Cardiac muscle cell (in vitro differentiated cells and primary cell): ENCODE data around the gene KLHDC4. TPM values are rescaled to one million over a fixed set of nuclear protein-coding genes. Genes with fewer than 3 reads are reported as not detected.
"Not testable (repeated sequence)": the region's sequence is repeated elsewhere in the genome, so short reads cannot be mapped to it uniquely, and the experiment has no call there.

ENCODE experiments used
- DNase-seq, 2 donors: peaks; one replicate each; pipeline versions ENCODE4 v3.0.0 to v3.0.0-alpha.2; 2010 to 2017; ENCODE audit warnings: low read depth in 1 of 2, low spot score in 1 of 2
- H3K27ac ChIP-seq: fragments of 200-600 bp; sonication (generic); 2 replicates; pipeline ENCODE4 v1.5.1; 2016
- H3K27me3 ChIP-seq: fragments of 200-600 bp; sonication (generic); 2 replicates; pipeline ENCODE4 v1.6.0; 2016; ENCODE audit warnings: control low read depth
- H3K36me3 ChIP-seq: fragments of 200-600 bp; sonication (generic); 2 replicates; pipeline ENCODE4 v1.5.1; 2016; ENCODE audit warnings: control low read depth
- H3K4me1 ChIP-seq: fragments of 200-600 bp; sonication (generic); 2 replicates; pipeline ENCODE4 v1.8.1; 2017; ENCODE audit warnings: low read depth, mild to moderate bottlenecking, mixed run types
- H3K4me3 ChIP-seq: fragments of 200-600 bp; sonication (generic); 2 replicates; pipeline ENCODE4 v1.5.1; 2016; ENCODE audit warnings: mild to moderate bottlenecking
- H3K9me3 ChIP-seq: fragments of 200-600 bp; sonication (generic); 2 replicates; pipeline ENCODE4 v1.5.1; 2017; ENCODE audit warnings: low read depth, mild to moderate bottlenecking, control low read depth
- polyA plus RNA-seq: library from polyadenylated mRNA; unstranded; fragments of >200 nt; fragmentation: Nextera tagmentation; extraction: Ambion mirVana; gene quantifications from 2 replicates; pipeline ENCODE4 v1.2.1, GENCODE V29; 2016
- total RNA-seq: library from RNA; depleted of rRNA; stranded (reverse); fragments of >200 nt; gene quantifications from 2 replicates; pipeline ENCODE4 v1.2.3, GENCODE V29; 2016
- TF ChIP-seq, protein P1 (sequence below): IDR thresholded peaks from 2 replicates; pipeline ENCODE4 v1.5.1; 2012; ENCODE audit warnings: low read depth, mild to moderate bottlenecking, low read length

The KLHDC4 gene
- total and polyA plus RNA-seq, 2 experiments from 2014 or later: 13.7 to 18.0 TPM

DNA sequence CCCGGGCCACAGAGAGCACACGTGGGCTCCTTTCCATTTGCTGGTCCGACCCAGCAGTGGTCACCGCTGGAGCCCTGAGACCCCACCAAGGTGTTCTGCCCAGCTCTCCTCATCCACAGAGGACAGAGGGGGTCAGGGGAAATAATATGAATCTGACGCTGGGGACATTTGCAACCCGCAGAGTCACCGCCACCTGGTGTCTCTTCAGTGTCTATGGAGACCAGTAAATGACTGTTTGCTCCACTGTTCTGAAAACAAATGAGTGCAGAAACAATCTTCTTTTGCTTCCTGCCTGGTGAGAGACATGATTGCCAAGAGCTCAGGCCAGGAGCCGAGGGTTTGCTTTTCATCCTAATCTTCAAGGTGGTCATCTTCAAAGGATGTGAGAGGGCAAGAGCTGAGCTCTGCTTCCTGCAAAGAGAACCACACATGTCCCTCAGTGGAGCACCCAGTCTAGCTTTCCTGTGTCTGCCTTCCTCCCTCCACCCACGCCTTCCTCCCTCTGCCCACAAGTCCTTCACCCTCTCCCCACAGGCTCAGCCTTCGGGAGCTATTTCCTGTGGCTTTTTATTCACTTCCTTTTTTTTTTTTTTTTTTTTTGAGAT is 14.7 kb upstream of the KLHDC4 start:
- Histone ChIP-seq H3K4me3 (no peak overlapping the region), H3K9me3 (no peaks in the 10 kb centered on the region), H3K4me1 (no peaks in the 10 kb centered on the region), H3K27me3 (no peaks in the 10 kb centered on the region), H3K27ac (no peak overlapping the region), H3K36me3 (no peaks in the 10 kb centered on the region)
- TF ChIP-seq, protein P1, sequence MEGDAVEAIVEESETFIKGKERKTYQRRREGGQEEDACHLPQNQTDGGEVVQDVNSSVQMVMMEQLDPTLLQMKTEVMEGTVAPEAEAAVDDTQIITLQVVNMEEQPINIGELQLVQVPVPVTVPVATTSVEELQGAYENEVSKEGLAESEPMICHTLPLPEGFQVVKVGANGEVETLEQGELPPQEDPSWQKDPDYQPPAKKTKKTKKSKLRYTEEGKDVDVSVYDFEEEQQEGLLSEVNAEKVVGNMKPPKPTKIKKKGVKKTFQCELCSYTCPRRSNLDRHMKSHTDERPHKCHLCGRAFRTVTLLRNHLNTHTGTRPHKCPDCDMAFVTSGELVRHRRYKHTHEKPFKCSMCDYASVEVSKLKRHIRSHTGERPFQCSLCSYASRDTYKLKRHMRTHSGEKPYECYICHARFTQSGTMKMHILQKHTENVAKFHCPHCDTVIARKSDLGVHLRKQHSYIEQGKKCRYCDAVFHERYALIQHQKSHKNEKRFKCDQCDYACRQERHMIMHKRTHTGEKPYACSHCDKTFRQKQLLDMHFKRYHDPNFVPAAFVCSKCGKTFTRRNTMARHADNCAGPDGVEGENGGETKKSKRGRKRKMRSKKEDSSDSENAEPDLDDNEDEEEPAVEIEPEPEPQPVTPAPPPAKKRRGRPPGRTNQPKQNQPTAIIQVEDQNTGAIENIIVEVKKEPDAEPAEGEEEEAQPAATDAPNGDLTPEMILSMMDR: no peak
- DNase-seq: peak in 1 of 2 donors; percentile 84

DNA sequence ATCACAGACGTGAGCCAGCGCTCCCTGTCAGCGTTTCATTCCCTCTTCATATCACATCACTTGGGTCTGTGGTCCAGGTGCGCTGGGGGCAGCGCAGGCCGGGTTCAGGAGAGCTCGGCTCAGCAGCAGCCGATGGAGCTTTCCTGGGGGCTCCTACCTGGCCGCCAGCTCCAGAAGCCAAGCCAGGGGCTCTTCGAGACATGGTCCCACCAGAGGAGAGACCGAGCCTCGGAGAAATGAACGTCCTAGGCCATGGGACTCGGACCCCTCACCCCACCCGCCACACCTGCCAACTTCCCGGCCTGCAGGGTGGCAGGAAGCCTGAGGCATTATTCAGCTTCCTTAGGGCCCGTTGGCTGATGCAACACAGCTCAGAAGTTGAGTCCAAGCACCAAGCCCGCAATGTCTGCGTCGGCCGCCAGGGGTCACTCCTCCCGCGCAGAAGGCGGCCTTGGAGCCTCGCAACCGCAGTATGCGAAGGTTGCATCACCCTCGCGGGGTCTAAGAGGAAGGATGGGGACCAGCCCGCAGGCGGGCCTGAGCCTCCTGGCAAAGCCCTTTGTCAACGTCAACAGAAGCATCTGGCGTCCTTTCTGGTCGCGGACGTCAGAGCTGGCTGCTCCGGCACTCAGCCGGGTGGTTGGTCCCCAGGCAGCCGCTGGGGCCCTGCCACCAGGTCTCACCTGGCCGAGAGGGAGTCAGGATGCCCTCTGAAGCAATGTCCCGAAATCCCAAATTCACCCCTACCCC is 13.2 kb upstream of the KLHDC4 start:
- Histone ChIP-seq H3K9me3 (no peaks in the 10 kb centered on the region), H3K36me3 (no peaks in the 10 kb centered on the region), H3K27ac (no peak overlapping the region), H3K27me3 (no peaks in the 10 kb centered on the region), H3K4me3 (no peak overlapping the region), H3K4me1 (no peaks in the 10 kb centered on the region)
- peak; percentile 87 to 98 for DNase-seq
- TF ChIP-seq, protein P1: peak; percentile 77

DNA sequence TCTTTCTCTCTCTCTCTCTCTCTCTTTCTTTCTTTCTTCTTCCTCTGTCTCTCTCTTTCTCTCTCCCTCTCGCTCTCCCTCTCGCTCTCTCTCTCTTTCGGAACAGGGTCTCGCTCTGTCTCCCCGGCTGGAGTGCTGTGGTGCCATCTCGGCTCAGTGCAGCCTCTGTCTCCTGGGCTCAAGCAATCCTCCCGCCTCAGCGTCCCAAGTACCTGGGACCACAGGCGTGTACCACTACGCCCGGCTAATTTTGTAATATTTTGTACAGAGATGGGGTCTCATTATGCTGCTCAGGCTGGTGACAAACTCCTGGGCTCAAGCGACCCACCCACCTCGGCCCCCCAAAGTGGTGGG is 12.7 kb upstream of the KLHDC4 start:
- TF ChIP-seq, protein P1: no peak
- H3K9me3 ChIP-seq: no peaks in the 10 kb centered on the region
- no peak overlapping the region for H3K4me3 ChIP-seq
- H3K4me1 ChIP-seq: no peaks in the 10 kb centered on the region
- no peaks in the 10 kb centered on the region for H3K27me3 ChIP-seq
- no peak for DNase-seq
- no peaks in the 10 kb centered on the region for H3K36me3 ChIP-seq
- no peak overlapping the region for H3K27ac ChIP-seq

DNA sequence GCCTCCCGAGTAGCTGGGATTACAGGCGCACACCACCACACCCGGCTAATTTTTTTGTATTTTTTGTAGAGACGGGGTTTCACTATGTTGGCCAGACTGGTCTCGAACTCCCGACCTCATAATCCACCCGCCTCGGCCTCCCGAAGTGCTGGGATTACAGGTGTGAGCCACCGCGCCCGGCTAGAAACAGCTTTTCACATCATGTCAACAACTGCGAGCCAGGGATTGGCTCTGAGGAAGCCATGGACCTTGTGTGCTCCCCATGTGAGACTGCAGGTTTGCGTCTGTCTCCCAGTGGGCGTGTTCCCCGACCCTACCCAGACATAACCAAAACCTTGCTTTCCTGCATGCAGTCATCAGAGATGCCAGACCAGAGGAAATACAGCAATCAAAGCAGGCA is 8.1 kb upstream of the KLHDC4 start:
- not testable (repeated sequence) for H3K27ac ChIP-seq, DNase-seq, H3K36me3 ChIP-seq, H3K4me3 ChIP-seq, H3K4me1 ChIP-seq, H3K27me3 ChIP-seq, H3K9me3 ChIP-seq

DNA sequence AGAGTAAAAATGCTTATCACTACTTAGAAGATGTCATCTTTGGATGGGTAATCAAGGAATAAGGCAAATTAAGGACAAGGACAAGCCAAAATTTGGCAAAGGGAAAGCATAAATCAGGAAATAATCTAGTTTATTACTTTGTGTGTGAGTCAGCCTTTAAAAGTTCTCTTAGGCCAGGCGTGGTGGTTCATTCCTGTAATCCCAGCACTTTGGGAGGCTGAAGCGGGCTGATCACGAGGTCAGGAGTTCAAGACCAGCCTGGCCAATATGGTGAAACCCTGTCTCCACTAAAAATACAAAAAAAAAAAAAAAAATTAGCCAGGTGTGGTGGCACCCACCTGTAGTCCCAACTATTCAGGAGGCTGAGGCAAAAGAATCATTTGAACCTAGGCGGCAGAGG is 1.7 kb upstream of the KLHDC4 start:
- not testable (repeated sequence) for H3K27me3 ChIP-seq, H3K4me1 ChIP-seq, H3K27ac ChIP-seq, H3K36me3 ChIP-seq, H3K4me3 ChIP-seq, H3K9me3 ChIP-seq, DNase-seq

DNA sequence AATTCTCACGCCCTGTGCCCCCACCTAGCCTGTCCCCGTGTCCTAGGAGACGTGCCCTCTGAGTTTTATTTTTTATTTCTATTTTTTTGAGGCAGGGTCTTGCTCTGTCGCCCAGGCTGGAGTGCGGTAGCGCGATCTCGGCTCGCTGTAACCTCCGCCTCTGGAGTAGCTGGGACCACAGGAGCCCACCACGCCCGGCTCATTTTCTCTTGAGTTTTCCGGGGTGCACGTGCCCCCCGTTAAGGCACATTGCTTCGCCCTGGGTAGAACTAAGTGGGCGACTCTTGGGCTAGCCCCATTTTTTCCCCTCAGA is 655 bp upstream of the KLHDC4 start:
- H3K27me3 ChIP-seq: no peaks in the 10 kb centered on the region
- peaks cover 4% of the 10 kb centered on the region for H3K36me3 ChIP-seq
- peak overlapping the region; percentile 67 for H3K4me3 ChIP-seq
- TF ChIP-seq, protein P1: no peak
- no peak for DNase-seq
- peaks cover 8% of the 10 kb centered on the region for H3K4me1 ChIP-seq
- H3K9me3 ChIP-seq: no peaks in the 10 kb centered on the region
- no peak overlapping the region for H3K27ac ChIP-seq

DNA sequence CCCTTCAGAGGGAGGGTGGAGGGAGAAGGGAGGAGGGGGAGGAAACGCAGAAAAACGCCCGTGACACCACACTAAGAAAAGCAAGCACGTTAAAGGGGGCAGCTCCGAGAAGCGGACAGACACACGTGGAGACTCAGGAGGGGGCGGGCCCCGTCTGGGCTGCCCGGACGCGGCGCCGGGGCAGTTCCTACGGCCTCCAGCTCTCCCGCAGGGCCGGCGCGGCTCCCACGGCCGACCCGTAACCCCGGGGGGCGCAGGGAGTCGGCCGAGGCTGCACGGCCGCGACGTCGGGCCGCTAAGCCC is 362 bp downstream of the KLHDC4 start:
- Histone ChIP-seq H3K27me3 (no peaks in the 10 kb centered on the region), H3K36me3 (peaks cover 4% of the 10 kb centered on the region), H3K9me3 (no peaks in the 10 kb centered on the region), H3K4me3 (peak overlapping the region; percentile 67), H3K4me1 (peaks cover 8% of the 10 kb centered on the region), H3K27ac (peak overlapping the region; percentile 84)
- TF ChIP-seq, protein P1: no peak
- peak in 1 of 2 donors; percentile 18 for DNase-seq
